CD4-positive, alpha-beta T cell treated with Interleukin-1 beta for 1 hour (primary cell): ENCODE data around the gene PROP1.
"Not testable (repeated sequence)": the region's sequence is repeated elsewhere in the genome, so short reads cannot be mapped to it uniquely, and the experiment has no call there.

Experiments
- DNase-seq, 2 donors: peaks; one replicate each; pipeline ENCODE4 v3.0.0-alpha.2; 2020 to 2022

PROP1 gene

GRCh38 chr5:177982072-177982727 lies 13.8 kb downstream of the PROP1 start:
- peak in 1 of 2 donors; percentile 5 for DNase-seq

GRCh38 chr5:177981296-177982071 lies 14.6 kb downstream of the PROP1 start:
- DNase-seq: no peak

GRCh38 chr5:177980743-177981151 lies 15.3 kb downstream of the PROP1 start:
- no peak for DNase-seq

- not testable (repeated sequence) for DNase-seq
Observed at GRCh38 chr5:177977600-177977999, 18.4 kb downstream of the PROP1 start.

- DNase-seq: no peak
Observed at GRCh38 chr5:177973066-177973635, 22.9 kb downstream of the PROP1 start.

- no peak for DNase-seq
Observed at GRCh38 chr5:177972613-177973012, 23.4 kb downstream of the PROP1 start.

GRCh38 chr5:177972014-177972413 lies 24.0 kb downstream of the PROP1 start:
- not testable (repeated sequence) for DNase-seq

GRCh38 chr5:177968661-177969211 lies 27.3 kb downstream of the PROP1 start:
- DNase-seq: no peak

- DNase-seq: no peak
Observed at GRCh38 chr5:177967221-177967887, 28.7 kb downstream of the PROP1 start.

- no peak for DNase-seq
Observed at GRCh38 chr5:177966839-177967166, 29.2 kb downstream of the PROP1 start.

- DNase-seq: no peak
Observed at GRCh38 chr5:177966009-177966838, 29.8 kb downstream of the PROP1 start.

GRCh38 chr5:177964471-177964870 lies 31.6 kb downstream of the PROP1 start:
- DNase-seq: no peak

- no peak for DNase-seq
Observed at GRCh38 chr5:177963966-177964365, 32.1 kb downstream of the PROP1 start.

- DNase-seq: no peak
Observed at GRCh38 chr5:177959315-177959714, 36.7 kb downstream of the PROP1 start.

GRCh38 chr5:177958696-177959095 lies 37.3 kb downstream of the PROP1 start:
- DNase-seq: no peak

GRCh38 chr5:177957241-177957640 lies 38.8 kb downstream of the PROP1 start:
- DNase-seq: no peak

GRCh38 chr5:177953101-177953500 lies 42.9 kb downstream of the PROP1 start:
- DNase-seq: not testable (repeated sequence)

- DNase-seq: not testable (repeated sequence)
Observed at GRCh38 chr5:177949656-177950055, 46.4 kb downstream of the PROP1 start.

GRCh38 chr5:177949065-177949464 lies 47.0 kb downstream of the PROP1 start:
- not testable (repeated sequence) for DNase-seq

- not testable (repeated sequence) for DNase-seq
Observed at GRCh38 chr5:177947912-177948311, 48.1 kb downstream of the PROP1 start.

GRCh38 chr5:177945601-177946283 lies 50.3 kb downstream of the PROP1 start:
- peak; percentile 14 to 33 for DNase-seq

- not testable (repeated sequence) for DNase-seq
Observed at GRCh38 chr5:177945145-177945544, 50.9 kb downstream of the PROP1 start.
